ENCODE data around the gene SHROOM3. TPM values are rescaled to one million over a fixed set of nuclear protein-coding genes. Genes with fewer than 3 reads are reported as not detected.

Gene SHROOM3
- total and polyA plus RNA-seq, 2 donors (not counting 1 experiment from before 2014, with no cell fraction given) = 0.91 to 1.5 TPM

- no peak overlapping the region for H3K27ac ChIP-seq (ENCODE audit: low read length in 2 of 2)
- no peak overlapping the region for H2AFZ ChIP-seq (ENCODE audit: insufficient read depth, low read depth, low read length, poor library complexity, severe bottlenecking)
- no peak overlapping the region for H3K9ac ChIP-seq (ENCODE audit: low read length)
- no peaks in the 10 kb centered on the region for H3K4me1 ChIP-seq (ENCODE audit: control insufficient read depth in 2 of 2, insufficient read depth in 2 of 2, low read length in 2 of 2)
- Mint-ChIP-seq H3K4me1 (no peaks in the 10 kb centered on the region), H3K4me3 (no peak overlapping the region), H3K27ac (no peak overlapping the region), H3K9me3 (ENCODE audit: insufficient read depth) (peaks cover 5% of the 10 kb centered on the region), H3K27me3 (peaks cover under 1% of the 10 kb centered on the region)
- no peaks in the 10 kb centered on the region for H4K20me1 ChIP-seq (ENCODE audit: control insufficient read depth, insufficient read depth, low read length, poor library complexity, severe bottlenecking)
- no peak overlapping the region for H3K4me3 ChIP-seq (ENCODE audit: control extremely low read depth in 1 of 5, extremely low read depth in 1 of 5, insufficient read depth in 1 of 5, low read depth in 2 of 5, low read length in 4 of 5)
- WGBS (ENCODE audit: insufficient coverage) = no CpG with 5 or more reads among the region's 3 CpGs
- ATAC-seq (ENCODE audit: low read depth) (no peak), DNase-seq (no peak)
- intact Hi-C loops (cut with micrococcal nuclease) = no loop called here
- no peak for TF ChIP-seq EZH2 (IDR thresholded peaks at IDR 0.05; ENCODE audit: borderline replicate concordance, insufficient read depth, low read depth, low read length, poor library complexity, severe bottlenecking)
- TF ChIP-seq, protein P1, sequence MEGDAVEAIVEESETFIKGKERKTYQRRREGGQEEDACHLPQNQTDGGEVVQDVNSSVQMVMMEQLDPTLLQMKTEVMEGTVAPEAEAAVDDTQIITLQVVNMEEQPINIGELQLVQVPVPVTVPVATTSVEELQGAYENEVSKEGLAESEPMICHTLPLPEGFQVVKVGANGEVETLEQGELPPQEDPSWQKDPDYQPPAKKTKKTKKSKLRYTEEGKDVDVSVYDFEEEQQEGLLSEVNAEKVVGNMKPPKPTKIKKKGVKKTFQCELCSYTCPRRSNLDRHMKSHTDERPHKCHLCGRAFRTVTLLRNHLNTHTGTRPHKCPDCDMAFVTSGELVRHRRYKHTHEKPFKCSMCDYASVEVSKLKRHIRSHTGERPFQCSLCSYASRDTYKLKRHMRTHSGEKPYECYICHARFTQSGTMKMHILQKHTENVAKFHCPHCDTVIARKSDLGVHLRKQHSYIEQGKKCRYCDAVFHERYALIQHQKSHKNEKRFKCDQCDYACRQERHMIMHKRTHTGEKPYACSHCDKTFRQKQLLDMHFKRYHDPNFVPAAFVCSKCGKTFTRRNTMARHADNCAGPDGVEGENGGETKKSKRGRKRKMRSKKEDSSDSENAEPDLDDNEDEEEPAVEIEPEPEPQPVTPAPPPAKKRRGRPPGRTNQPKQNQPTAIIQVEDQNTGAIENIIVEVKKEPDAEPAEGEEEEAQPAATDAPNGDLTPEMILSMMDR (IDR thresholded peaks at IDR 0.05) = no peak
- H3K79me2 ChIP-seq (ENCODE audit: control insufficient read depth, insufficient read depth, low read length) = no peaks in the 10 kb centered on the region
- no peak overlapping the region for H3K4me2 ChIP-seq (replicated peaks; ENCODE audit: low read depth, low read length, poor library complexity, severe bottlenecking)
- POLR2A ChIA-PET = no interaction called here
- H3K27me3 ChIP-seq (replicated peaks in 1 of 4; ENCODE audit: control extremely low read depth in 1 of 4, control insufficient read depth in 3 of 4, insufficient read depth in 4 of 4, low read length in 3 of 4) = no peaks in the 10 kb centered on the region
- peaks cover 0 to 9% (median 8%) of the 10 kb centered on the region in 3 donors for H3K9me3 ChIP-seq (ENCODE audit: control extremely low read depth in 1 of 3, control insufficient read depth in 2 of 3, insufficient read depth in 1 of 3, low read length in 2 of 3)
- H3K36me3 ChIP-seq (replicated peaks in 1 of 2; ENCODE audit: control extremely low read depth in 1 of 2, control insufficient read depth in 1 of 2, extremely low read depth in 1 of 2, insufficient read depth in 2 of 2, low read length in 1 of 2) = no peaks in the 10 kb centered on the region
- CTCF ChIA-PET = no interaction called here
These were observed 23.8 kb downstream of the SHROOM3 start for GRCh38 chr4:76458825-76459224.

DNA sequence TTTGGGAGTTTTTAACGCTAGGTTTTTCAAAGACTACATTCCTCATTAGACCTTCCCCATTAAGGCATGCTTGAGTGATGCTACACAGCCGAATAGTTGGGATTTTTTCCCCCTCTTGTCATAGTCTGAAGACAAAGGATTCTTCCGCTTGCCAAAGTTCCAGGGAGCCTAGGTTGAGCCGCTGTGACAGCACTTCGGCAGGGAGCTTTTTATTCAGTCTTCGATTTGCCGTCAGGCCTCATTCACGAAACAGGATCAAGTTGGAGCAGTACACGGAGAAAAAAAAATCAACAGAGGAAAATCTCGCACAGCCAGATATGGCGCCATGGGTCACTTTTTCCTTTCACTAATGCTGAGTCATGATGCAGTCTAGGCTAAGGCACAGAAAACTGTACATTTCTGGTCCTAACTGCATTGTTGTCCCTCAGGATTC, 24.3 kb downstream of the SHROOM3 start:
- no peaks in the 10 kb centered on the region for H3K27me3 Mint-ChIP-seq
- Histone ChIP-seq H3K36me3 (replicated peaks in 1 of 2; ENCODE audit: control extremely low read depth in 1 of 2, control insufficient read depth in 1 of 2, extremely low read depth in 1 of 2, insufficient read depth in 2 of 2, low read length in 1 of 2) (no peaks in the 10 kb centered on the region), H3K9ac (ENCODE audit: low read length) (no peak overlapping the region), H3K27me3 (replicated peaks in 1 of 4; ENCODE audit: control extremely low read depth in 1 of 4, control insufficient read depth in 3 of 4, insufficient read depth in 4 of 4, low read length in 3 of 4) (no peaks in the 10 kb centered on the region), H3K27ac (ENCODE audit: low read length in 2 of 2) (no peak overlapping the region), H3K4me3 (ENCODE audit: control extremely low read depth in 1 of 5, extremely low read depth in 1 of 5, insufficient read depth in 1 of 5, low read depth in 2 of 5, low read length in 4 of 5) (no peak overlapping the region), H2AFZ (ENCODE audit: insufficient read depth, low read depth, low read length, poor library complexity, severe bottlenecking) (no peak overlapping the region), H3K79me2 (ENCODE audit: control insufficient read depth, insufficient read depth, low read length) (no peaks in the 10 kb centered on the region), H3K9me3 (ENCODE audit: control extremely low read depth in 1 of 3, control insufficient read depth in 2 of 3, insufficient read depth in 1 of 3, low read length in 2 of 3) (peaks cover 0 to 13% (median 12%) of the 10 kb centered on the region in 3 donors), H4K20me1 (ENCODE audit: control insufficient read depth, insufficient read depth, low read length, poor library complexity, severe bottlenecking) (no peaks in the 10 kb centered on the region), H3K4me2 (replicated peaks; ENCODE audit: low read depth, low read length, poor library complexity, severe bottlenecking) (no peak overlapping the region), H3K4me1 (ENCODE audit: control insufficient read depth in 2 of 2, insufficient read depth in 2 of 2, low read length in 2 of 2) (no peaks in the 10 kb centered on the region)
- DNase-seq (no peak), ATAC-seq (ENCODE audit: low read depth) (no peak)
- intact Hi-C loops (cut with micrococcal nuclease) = no loop called here
- no peak overlapping the region for H3K4me3 Mint-ChIP-seq
- ChIA-PET CTCF (no interaction called here), POLR2A (no interaction called here)
- 94% methylated on average over 9 of the region's 11 CpGs for WGBS (ENCODE audit: insufficient coverage)
- H3K9me3 Mint-ChIP-seq (ENCODE audit: insufficient read depth) = peaks cover 6% of the 10 kb centered on the region
- TF ChIP-seq EZH2 (IDR thresholded peaks at IDR 0.05; ENCODE audit: borderline replicate concordance, insufficient read depth, low read depth, low read length, poor library complexity, severe bottlenecking) = no peak
- TF ChIP-seq, protein P1 (IDR thresholded peaks at IDR 0.05) = no peak
- H3K27ac Mint-ChIP-seq = no peak overlapping the region
- no peaks in the 10 kb centered on the region for H3K4me1 Mint-ChIP-seq
